HG02885 (cell line): ENCODE measurements around the gene ATAD3C.
A peak's percentile ranks its signal among the peaks of the same experiment; 100 is the strongest.
"Not testable (repeated sequence)": the region's sequence is repeated elsewhere in the genome, so short reads cannot be mapped to it uniquely, and the experiment has no call there.

Experiments
- ATAC-seq: cut with Tn5 transposase; IDR thresholded peaks from one replicate; pipeline ENCODE4 v1.9.1; 2021; ENCODE audit warnings: mild to moderate bottlenecking; ENCODE audit not compliant: unreplicated experiment, poor library complexity

The ATAD3C gene, protein sequence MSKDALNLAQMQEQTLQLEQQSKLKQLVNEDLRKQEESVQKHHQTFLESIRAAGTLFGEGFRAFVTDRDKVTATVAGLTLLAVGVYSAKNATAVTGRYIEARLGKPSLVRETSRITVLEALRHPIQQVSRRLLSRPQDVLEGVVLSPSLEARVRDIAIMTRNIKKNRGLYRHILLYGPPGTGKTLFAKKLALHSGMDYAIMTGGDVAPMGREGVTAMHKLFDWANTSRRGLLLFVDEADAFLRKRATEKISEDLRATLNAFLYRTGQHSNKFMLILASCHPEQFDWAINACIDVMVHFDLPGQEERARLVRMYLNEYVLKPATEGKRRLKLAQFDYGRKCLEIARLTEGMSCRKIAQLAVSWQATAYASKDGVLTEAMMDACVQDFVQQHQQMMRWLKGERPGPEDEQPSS

DNA sequence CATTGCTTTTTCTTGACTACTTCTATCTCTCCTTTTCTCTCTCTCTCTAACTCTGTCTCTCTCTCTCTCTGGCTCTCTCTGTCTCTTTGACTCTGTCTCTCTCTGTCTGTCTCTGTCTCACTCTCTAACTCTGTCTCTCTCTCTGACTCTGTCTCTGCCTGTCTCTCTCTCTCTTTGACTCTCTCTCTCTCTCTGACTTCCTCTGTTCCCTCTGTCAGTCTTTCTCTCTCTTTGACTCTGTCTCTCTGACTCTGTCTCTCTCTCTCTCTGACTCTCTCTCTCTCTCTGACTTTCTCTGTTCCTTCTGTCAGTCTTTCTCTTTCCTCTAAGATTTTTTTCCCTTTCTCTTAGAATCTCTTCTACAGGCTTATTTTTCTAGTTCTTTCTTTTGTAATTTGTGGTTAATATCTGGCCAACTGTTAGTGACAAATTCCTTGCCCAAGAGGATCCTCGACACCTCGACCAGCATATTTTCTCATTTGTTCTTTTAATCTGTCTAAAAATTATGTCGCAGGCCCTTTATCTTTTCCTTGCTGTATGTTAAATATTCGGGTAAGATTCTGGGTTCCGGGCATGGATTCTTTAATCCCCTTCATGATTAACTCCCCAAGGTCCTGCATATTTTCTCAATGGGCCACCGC is at the start of gene ATAD3C:
ATAD3C (plus strand) TSS at position 591 of the 641 bp plus-strand sequence. CDS start 995 bp downstream, outside the sequence.
- no peak for ATAC-seq

- no peak for ATAC-seq
These were observed 49.5 kb upstream of the ATAD3C start for GRCh38 chr1:1399872-1400575.

GRCh38 chr1:1400576-1401456 is 48.7 kb upstream of the ATAD3C start:
- ATAC-seq: no peak

DNA sequence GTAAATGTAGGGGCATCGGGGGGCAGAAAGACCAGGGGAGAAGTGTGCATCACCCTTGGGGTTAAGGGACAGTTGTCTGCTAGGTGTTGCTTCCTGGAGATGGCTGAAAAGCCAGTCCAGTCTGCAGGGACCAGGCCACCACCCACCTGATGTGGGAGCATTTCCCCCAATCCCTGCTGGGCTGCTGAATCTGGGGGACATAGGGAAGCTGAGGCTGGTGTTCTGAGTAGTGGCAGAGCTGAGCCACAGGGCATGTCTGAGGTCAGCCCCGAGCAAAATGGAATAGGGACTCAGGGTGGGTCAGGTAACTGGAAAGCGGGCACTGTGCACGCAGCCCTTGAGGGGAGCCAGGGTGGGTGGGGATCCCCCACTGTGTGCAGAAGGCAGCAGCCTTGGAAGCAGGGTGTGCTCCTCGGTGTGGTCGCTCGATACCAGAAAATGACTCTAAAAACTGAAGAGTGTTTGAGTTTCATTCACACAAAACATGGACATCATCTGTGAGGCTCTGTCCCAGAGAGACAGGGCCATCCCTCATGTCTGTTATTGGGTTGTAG is 48.0 kb upstream of the ATAD3C start:
- ATAC-seq: no peak

DNA sequence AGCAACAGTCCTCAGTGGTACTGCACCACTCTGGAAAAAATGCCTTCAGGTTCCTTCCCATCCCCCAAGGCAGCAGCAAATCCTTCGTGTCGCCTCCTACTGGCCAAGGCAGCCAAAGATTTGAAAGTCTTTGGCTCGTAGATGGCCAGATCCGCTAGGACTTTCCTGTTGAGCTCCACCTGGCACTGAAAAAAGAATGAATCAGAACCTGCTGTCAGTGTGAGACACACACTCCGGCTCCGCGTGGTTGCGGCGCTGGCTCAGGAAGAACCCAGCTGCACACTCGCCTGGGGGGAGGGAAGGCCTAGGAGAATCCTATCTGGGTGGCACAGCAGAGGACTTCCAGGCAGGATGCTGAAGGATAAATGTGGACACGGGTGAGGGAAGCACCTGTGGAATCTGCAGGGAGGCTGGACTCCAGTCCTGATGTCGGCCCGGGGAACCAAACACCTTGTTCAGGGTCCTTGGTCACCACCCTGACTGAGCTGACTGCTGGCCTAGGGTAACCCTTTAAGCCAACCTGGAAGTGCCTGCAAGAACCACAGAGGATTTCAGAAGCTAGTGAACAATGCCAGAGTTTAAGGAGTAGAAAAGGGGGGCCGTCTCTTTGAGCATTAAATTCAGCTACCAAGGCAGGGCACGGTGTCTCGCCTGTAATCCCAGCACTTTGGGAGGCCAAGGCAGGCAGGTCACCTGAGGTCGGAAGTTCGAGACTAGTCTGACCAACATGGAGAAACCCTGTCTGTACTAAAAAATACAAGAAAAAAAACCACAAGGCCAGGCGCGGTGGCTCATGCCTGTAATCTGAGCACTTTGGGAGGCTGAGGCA is 47.2 kb upstream of the ATAD3C start:
- ATAC-seq: no peak

DNA sequence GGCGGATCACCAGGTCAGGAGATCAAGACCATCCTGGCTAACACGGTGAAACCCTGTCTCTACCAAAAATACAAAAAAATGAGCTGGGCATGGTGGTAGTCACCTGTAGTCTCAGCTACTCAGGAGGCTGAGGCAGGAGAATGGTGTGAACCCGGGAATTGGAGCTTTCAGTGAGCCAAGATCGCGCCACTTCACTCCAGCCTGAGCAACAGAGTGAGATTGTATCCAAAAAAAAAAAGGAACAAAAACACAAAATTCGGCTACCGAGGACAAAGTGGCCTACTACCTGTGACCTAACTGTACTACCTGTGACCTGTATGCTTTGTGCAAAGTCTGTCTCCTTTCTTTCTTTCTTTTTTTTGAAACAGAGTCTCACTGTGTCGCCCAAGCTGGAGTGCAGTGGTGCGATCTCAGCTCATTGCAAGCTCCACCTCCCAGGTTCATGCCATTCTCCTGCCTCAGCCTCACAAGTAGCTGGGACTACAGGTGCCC is 46.5 kb upstream of the ATAD3C start:
- ATAC-seq: not testable (repeated sequence)

DNA sequence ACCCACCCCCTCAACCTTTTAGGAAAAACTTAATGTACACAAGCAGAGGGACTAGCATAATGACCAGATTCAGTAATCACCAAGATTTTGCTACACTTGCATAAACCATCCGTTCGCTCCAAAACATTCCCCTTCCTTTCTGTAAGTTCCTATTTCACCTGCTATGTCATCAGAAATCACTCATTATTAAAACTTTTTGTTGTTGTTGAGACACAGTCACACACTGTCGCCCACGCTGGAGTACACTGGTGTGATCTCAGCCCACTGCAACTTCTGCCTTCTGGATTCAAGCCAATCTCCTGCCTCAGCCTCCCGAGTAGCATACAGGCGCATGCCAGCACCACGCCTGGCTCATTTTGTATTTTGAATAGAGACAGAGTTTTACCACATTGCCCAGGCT is 45.8 kb upstream of the ATAD3C start:
- no peak for ATAC-seq

DNA sequence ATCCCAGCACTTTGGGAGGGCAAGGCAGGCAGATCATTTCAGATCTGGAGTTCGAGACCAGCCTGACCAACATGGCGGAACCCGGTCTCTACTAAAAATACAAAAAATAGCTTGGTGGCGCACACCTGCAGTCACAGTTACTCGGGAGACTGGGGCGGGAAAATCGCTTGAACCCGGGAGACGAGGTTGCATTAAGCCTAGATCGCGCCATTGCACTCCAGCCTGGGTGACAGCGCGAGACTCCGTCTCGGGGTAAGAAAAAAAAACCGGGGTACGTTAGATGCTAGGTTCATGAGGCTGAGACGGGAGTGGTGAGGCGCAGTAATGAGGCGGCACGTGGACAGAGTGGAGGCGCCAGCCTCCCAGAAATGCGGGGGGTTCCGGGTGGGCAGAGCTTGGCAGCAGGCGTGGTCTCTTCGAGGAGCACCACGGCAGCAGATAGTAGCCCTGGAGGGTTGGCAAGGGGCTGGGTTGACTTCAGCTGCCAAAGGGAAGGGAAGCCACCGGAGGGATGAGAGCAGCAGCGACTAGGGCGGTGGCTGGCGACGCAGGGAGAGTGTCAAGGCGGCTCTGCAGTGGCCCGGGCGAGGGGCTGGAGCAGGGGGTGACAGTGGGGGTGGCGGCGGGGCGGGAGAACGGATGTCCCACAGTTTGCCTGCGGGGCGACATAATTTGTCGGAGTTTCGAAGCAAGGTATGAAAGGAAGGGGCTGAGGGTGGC is 43.2 kb upstream of the ATAD3C start:
- ATAC-seq: peak; percentile 8

DNA sequence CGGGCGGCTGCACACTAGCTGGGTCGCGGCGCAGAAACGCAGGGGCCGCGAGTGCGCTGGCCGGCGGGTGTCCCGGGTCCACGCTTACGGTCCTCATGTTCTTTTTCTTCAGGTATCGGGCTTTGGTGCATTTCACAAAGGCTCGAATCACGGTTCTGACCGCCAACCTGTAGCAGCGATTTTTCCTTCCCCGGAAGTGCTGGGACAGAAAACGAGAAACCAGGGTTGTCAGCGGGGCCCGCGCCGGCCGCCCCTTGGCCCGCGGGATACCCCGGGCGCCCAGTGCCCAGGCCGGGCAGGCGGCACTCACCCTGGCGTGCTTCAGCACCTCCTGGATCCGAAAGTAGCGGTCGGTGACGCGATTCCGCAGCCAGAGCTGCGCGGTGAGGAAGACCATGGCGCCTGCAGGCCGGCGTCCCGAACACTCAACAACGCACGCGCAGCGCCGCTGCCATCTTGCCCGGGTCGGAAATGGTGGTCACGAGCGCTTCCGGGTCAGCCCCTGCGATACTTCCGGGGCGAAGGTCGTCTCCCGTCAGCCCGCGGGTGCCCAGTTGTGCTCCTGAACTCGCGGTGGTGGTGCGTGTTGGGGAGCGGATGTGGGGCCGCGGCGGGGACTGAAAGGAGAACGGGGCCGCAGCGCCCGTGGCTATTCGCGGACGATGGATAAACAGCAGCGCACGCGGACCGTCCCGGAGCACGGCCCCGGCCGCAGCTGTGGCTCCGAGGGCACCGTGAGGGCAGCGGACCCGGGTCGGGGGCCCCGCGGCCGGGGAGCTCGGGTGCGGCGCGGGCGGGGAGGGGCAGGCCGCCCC is 42.5 kb upstream of the ATAD3C start, which contains the start of gene MRPL20:
MRPL20 (minus strand) TSS at position 473 of the 815 bp plus-strand sequence; CDS start at position 397, 76 bp downstream.
- ATAC-seq: peak; percentile 95

- peak; percentile 28 for ATAC-seq
These were observed 41.7 kb upstream of the ATAD3C start for GRCh38 chr1:1407636-1408318.

DNA sequence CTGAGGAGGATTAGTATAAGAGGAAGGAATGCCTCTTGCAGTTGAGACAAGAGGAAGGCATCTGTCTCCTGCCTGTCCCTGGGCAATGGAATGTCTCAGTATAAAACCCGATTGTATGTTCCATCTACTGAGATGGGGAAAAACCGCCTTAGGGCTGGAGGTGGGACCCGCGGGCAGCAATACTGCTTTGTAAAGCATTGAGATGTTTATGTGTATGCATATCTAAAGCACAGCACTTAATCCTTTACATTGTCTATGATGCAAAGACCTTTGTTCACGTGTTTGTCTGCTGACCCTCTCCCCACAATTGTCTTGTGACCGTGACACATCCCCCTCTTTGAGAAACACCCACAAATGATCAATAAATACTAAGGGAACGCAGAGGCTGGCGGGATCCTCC is 39.3 kb upstream of the ATAD3C start:
- not testable (repeated sequence) for ATAC-seq

GRCh38 chr1:1411626-1412025 is 37.9 kb upstream of the ATAD3C start:
- no peak for ATAC-seq

GRCh38 chr1:1412311-1412902 is 37.1 kb upstream of the ATAD3C start:
- ATAC-seq: not testable (repeated sequence)

DNA sequence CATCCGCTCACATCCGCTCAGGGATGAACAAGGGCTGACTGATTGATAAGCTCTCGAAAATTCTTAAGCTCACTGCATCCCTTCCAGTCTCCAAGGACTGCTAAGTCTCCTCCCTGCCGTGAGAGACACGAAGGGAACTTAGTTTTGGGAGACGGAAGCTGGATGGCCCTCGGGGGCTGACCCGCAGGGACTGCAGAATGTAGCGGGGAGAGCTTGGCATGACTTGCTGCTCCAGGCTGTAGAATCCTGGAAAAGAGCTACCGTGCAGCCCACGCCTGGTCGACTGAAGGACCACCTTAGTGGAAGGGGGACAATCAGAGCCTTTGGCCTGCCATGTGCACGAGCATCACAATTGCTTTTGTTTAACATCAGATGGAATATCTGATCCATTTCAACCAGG is 33.7 kb upstream of the ATAD3C start:
- ATAC-seq: no peak

GRCh38 chr1:1417396-1417795 is 32.1 kb upstream of the ATAD3C start:
- ATAC-seq: not testable (repeated sequence)

DNA sequence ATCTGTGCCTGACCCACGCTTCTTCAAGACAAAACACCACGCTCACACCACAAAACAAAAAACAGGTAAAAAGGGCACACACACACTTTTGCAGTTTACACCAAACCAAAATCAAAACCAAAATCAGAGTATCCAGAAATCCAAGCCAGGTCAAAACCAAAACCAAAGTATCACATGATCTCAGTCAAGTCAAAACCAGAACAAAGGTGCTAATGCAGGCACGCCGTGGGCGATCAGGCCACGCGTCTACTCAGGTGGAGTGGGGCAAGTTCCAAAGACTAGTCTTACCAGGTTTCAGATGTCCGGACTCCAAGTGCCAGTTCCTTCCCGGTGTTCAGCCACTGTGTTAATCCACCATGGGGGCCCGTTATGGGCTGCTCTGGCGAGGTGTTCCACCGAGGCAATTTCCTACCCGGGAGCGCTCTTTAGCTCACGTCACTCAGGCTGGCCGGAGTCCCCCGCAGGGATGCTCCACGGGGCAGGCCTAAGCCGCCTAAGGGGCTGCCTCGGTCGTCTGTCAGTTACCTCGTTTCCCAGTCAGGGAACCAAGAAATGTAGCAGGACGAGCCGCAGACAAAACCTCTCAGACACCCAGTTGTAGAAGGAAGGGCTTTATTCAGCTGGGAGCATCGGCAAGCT is 31.5 kb upstream of the ATAD3C start:
- ATAC-seq: not testable (repeated sequence)
